OCI-LY1 (cell line): ENCODE results near the gene RECQL5.

ENCODE experiments used
- H2AFZ ChIP-seq: fragments of 200-600 bp; sonication (generic), shearing (Covaris generic); 2 replicates; pipeline ENCODE4 v1.6.0; 2014; ENCODE audit warnings: antibody characterized with exemption, mild to moderate bottlenecking, low read length
- H3F3A ChIP-seq: fragments of 200-600 bp; sonication (generic), shearing (Covaris generic); 2 replicates; pipeline ENCODE4 v1.6.0; 2014; ENCODE audit warnings: mild to moderate bottlenecking, antibody characterized with exemption, low read length, moderate library complexity; ENCODE audit not compliant: insufficient read depth
- H3K27ac ChIP-seq: fragments of 200-600 bp; sonication (generic); 2 replicates; pipeline ENCODE4 v1.5.1; 2014; ENCODE audit warnings: low read length, mixed run types, mild to moderate bottlenecking, low read depth; ENCODE audit not compliant: poor library complexity, severe bottlenecking
- H3K27me3 ChIP-seq: fragments of 200-600 bp; sonication (generic); 2 replicates; pipeline ENCODE4 v1.6.0; 2014; ENCODE audit warnings: antibody characterized with exemption, mild to moderate bottlenecking, low read length, moderate library complexity; ENCODE audit not compliant: insufficient read depth
- H3K36me3 ChIP-seq: fragments of 200-600 bp; sonication (generic); 2 replicates; pipeline ENCODE4 v1.6.1; 2014; ENCODE audit warnings: mild to moderate bottlenecking, antibody characterized with exemption, low read length, moderate library complexity, mixed read lengths; ENCODE audit not compliant: insufficient read depth
- H3K4me1 ChIP-seq: fragments of 200-600 bp; sonication (generic); 2 replicates; pipeline ENCODE4 v1.5.1; 2014; ENCODE audit warnings: mild to moderate bottlenecking, low read length, moderate library complexity; ENCODE audit not compliant: insufficient read depth, severe bottlenecking
- H3K4me2 ChIP-seq: fragments of 200-600 bp; sonication (generic), shearing (Covaris generic); 2 replicates; pipeline ENCODE4 v1.6.1; 2014; ENCODE audit warnings: low read length
- H3K4me3 ChIP-seq: fragments of 200-600 bp; sonication (generic); 2 replicates; pipeline ENCODE4 v1.5.1; 2014; ENCODE audit warnings: low read length, low read depth, mild to moderate bottlenecking, mixed read lengths; ENCODE audit not compliant: poor library complexity, severe bottlenecking
- H3K79me2 ChIP-seq: fragments of 200-600 bp; shearing (Covaris generic); 2 replicates; pipeline ENCODE4 v1.6.1; 2016; ENCODE audit warnings: mixed run types, low read length, mixed read lengths; ENCODE audit not compliant: insufficient read depth
- H3K9ac ChIP-seq: fragments of 200-600 bp; sonication (generic), shearing (Covaris generic); 2 replicates; pipeline ENCODE4 v1.6.1; 2014; ENCODE audit warnings: mild to moderate bottlenecking, low read length, mixed read lengths
- H3K9me2 ChIP-seq: fragments of 200-600 bp; sonication (generic), shearing (Covaris generic); 2 replicates; pipeline ENCODE4 v1.6.1; 2014; ENCODE audit warnings: low read depth, mild to moderate bottlenecking, low read length, mixed read lengths
- H3K9me3 ChIP-seq: fragments of 200-600 bp; shearing (Covaris generic); 2 replicates; pipeline ENCODE4 v1.6.1; 2014; ENCODE audit warnings: low read length, mixed read lengths
- H4K20me1 ChIP-seq: fragments of 200-600 bp; sonication (generic), shearing (Covaris generic); 2 replicates; pipeline ENCODE4 v1.6.0; 2016; ENCODE audit warnings: mild to moderate bottlenecking, low read length; ENCODE audit not compliant: insufficient read depth
- CTCF ChIP-seq: fragments of 200-600 bp; sonication (generic), shearing (Covaris generic); IDR thresholded peaks from 2 replicates; pipeline ENCODE4 v1.5.1; 2017; ENCODE audit warnings: mild to moderate bottlenecking, antibody characterized with exemption, low read length, moderate library complexity, mixed read lengths
- EZH2 ChIP-seq: fragments of 200-600 bp; sonication (generic), shearing (Covaris generic); IDR thresholded peaks from 2 replicates; pipeline ENCODE4 v1.8.0; 2017; ENCODE audit warnings: borderline replicate concordance, mixed run types, mild to moderate bottlenecking, antibody characterized with exemption, low read length, moderate library complexity, mixed read lengths

RECQL5 gene

GRCh38 chr17:75637551-75637950 is 29.4 kb downstream of the RECQL5 start:
- Histone ChIP-seq H2AFZ (no peak overlapping the region), H3K27ac (no peak overlapping the region), H3K9me3 (no peaks in the 10 kb centered on the region), H3K4me2 (no peak overlapping the region), H3K4me3 (no peak overlapping the region), H3K27me3 (no peaks in the 10 kb centered on the region), H3K9ac (no peak overlapping the region), H3K36me3 (no peaks in the 10 kb centered on the region), H3K9me2 (no peaks in the 10 kb centered on the region), H3K4me1 (no peaks in the 10 kb centered on the region), H3F3A (no peaks in the 10 kb centered on the region), H4K20me1 (no peaks in the 10 kb centered on the region), H3K79me2 (no peaks in the 10 kb centered on the region)
- TF ChIP-seq CTCF (no peak), EZH2 (no peak)

GRCh38 chr17:75637143-75637538 is 29.8 kb downstream of the RECQL5 start:
- TF ChIP-seq CTCF (no peak), EZH2 (no peak)
- H3K9ac ChIP-seq: no peak overlapping the region
- H3K9me3 ChIP-seq: no peaks in the 10 kb centered on the region
- no peaks in the 10 kb centered on the region for H3K4me1 ChIP-seq
- no peak overlapping the region for H3K4me2 ChIP-seq
- H3K27me3 ChIP-seq: no peaks in the 10 kb centered on the region
- no peak overlapping the region for H2AFZ ChIP-seq
- H3K36me3 ChIP-seq: peaks cover under 1% of the 10 kb centered on the region; the same call in 1 of the 2 replicates
- no peaks in the 10 kb centered on the region for H3F3A ChIP-seq
- no peaks in the 10 kb centered on the region for H3K9me2 ChIP-seq
- no peak overlapping the region for H3K4me3 ChIP-seq
- H4K20me1 ChIP-seq: no peaks in the 10 kb centered on the region
- no peak overlapping the region for H3K27ac ChIP-seq
- no peaks in the 10 kb centered on the region for H3K79me2 ChIP-seq

- Histone ChIP-seq H3K79me2 (no peaks in the 10 kb centered on the region), H4K20me1 (no peaks in the 10 kb centered on the region), H3K9me3 (no peaks in the 10 kb centered on the region), H3K36me3 (peaks cover 4% of the 10 kb centered on the region; the same call in 1 of the 2 replicates), H3K4me3 (no peak overlapping the region), H3K9me2 (no peaks in the 10 kb centered on the region), H3K9ac (no peak overlapping the region), H3F3A (no peaks in the 10 kb centered on the region), H3K4me2 (no peak overlapping the region), H3K27me3 (no peaks in the 10 kb centered on the region), H3K27ac (no peak overlapping the region), H3K4me1 (no peaks in the 10 kb centered on the region), H2AFZ (no peak overlapping the region)
- no peak for TF ChIP-seq EZH2
- no peak for TF ChIP-seq CTCF
Observed at GRCh38 chr17:75636381-75637142, 30.4 kb downstream of the RECQL5 start.
